Liver (tissue), 9 donors: ENCODE measurements around the gene STIM1. TPM values are rescaled to one million over a fixed set of nuclear protein-coding genes. Genes with fewer than 3 reads are reported as not detected.
A peak's percentile ranks its signal among the peaks of the same experiment; 100 is the strongest.

ENCODE experiments used
- DNase-seq: peaks from one replicate; pipeline ENCODE4 v3.0.0-alpha.2; 2017; ENCODE audit warnings: low spot score
- H3K27ac ChIP-seq, 2 donors: one replicate each; pipeline ENCODE4 v1.7.0; 2013; ENCODE audit warnings: inconsistent platforms in 2 of 2, low read length in 2 of 2, control low read depth in 1 of 2, low read depth in 1 of 2, mild to moderate bottlenecking in 1 of 2
- H3K27me3 ChIP-seq, 4 donors: one replicate each; pipeline versions ENCODE4 v1.6.1 to v1.7.0; 2013; ENCODE audit warnings: low read length in 3 of 4, inconsistent platforms in 1 of 4, mild to moderate bottlenecking in 1 of 4, moderate library complexity in 1 of 4; ENCODE audit not compliant: control insufficient read depth in 4 of 4, insufficient read depth in 4 of 4
- H3K36me3 ChIP-seq, 4 donors: one replicate each; pipeline versions ENCODE4 v1.6.1 to v1.7.0; 2013; ENCODE audit warnings: low read length in 3 of 4, mild to moderate bottlenecking in 3 of 4, low read depth in 1 of 4, moderate library complexity in 1 of 4; ENCODE audit not compliant: control insufficient read depth in 4 of 4, insufficient read depth in 3 of 4
- H3K4me1 ChIP-seq, 4 donors: one replicate each; pipeline versions ENCODE4 v1.6.1 to v1.7.0; 2013; ENCODE audit warnings: low read length in 3 of 4, mild to moderate bottlenecking in 3 of 4, moderate library complexity in 1 of 4; ENCODE audit not compliant: control insufficient read depth in 4 of 4, insufficient read depth in 4 of 4
- H3K4me3 ChIP-seq, 3 donors: one replicate each; pipeline versions ENCODE4 v1.6.1 to v1.7.0; 2013; ENCODE audit warnings: low read length in 3 of 3, control low read depth in 1 of 3, low read depth in 1 of 3, mild to moderate bottlenecking in 1 of 3
- H3K9ac ChIP-seq, 2 donors: one replicate each; pipeline ENCODE4 v1.7.0; 2013; ENCODE audit warnings: low read length in 2 of 2, mild to moderate bottlenecking in 2 of 2, moderate library complexity in 2 of 2, control low read depth in 1 of 2, low read depth in 1 of 2
- H3K9me3 ChIP-seq, 4 donors: one replicate each; pipeline versions ENCODE4 v1.6.1 to v1.7.0; 2013; ENCODE audit warnings: low read length in 3 of 4; ENCODE audit not compliant: control insufficient read depth in 4 of 4
- EGR1 ChIP-seq, 2 donors: IDR thresholded peaks; 2 replicates each; pipeline ENCODE4 v1.6.1; 2016 to 2018; ENCODE audit warnings: antibody characterized with exemption in 2 of 2, low read depth in 2 of 2
- FOXA1 ChIP-seq: IDR thresholded peaks from 2 replicates; pipeline ENCODE4 v1.6.1; 2016; ENCODE audit warnings: antibody characterized with exemption
- FOXA2 ChIP-seq: IDR thresholded peaks from 2 replicates; pipeline ENCODE4 v1.6.1; 2016; ENCODE audit warnings: antibody characterized with exemption
- GABPA ChIP-seq, 2 donors: IDR thresholded peaks in 1 of 2; conservative IDR thresholded peaks in 1 of 2; 2 replicates each; pipeline ENCODE4 v1.6.1; 2016; ENCODE audit warnings: antibody characterized with exemption in 2 of 2, mild to moderate bottlenecking in 1 of 2, moderate library complexity in 1 of 2
- HNF4A ChIP-seq, 2 donors: conservative IDR thresholded peaks; 2 replicates each; pipeline ENCODE4 v1.6.1; 2016; ENCODE audit warnings: antibody characterized with exemption in 2 of 2, mild to moderate bottlenecking in 2 of 2
- HNF4G ChIP-seq: IDR thresholded peaks from 2 replicates; pipeline ENCODE4 v1.6.1; 2016; ENCODE audit warnings: antibody characterized with exemption
- JUND ChIP-seq, 2 donors: IDR thresholded peaks; 2 replicates each; pipeline ENCODE4 v1.6.1; 2016; ENCODE audit warnings: antibody characterized with exemption in 2 of 2
- NR2F2 ChIP-seq: IDR thresholded peaks from 2 replicates; pipeline ENCODE4 v1.6.1; 2016; ENCODE audit warnings: antibody characterized with exemption
- RAD21 ChIP-seq, 2 donors: IDR thresholded peaks; 2 replicates each; pipeline ENCODE4 v1.6.1; 2016; ENCODE audit warnings: antibody characterized with exemption in 2 of 2, mild to moderate bottlenecking in 2 of 2
- RXRA ChIP-seq, 2 donors: IDR thresholded peaks; 2 replicates each; pipeline ENCODE4 v1.6.1; 2017 to 2018; ENCODE audit warnings: antibody characterized with exemption in 2 of 2, mild to moderate bottlenecking in 1 of 2
- SP1 ChIP-seq: IDR thresholded peaks from 2 replicates; pipeline ENCODE4 v1.6.1; 2018; ENCODE audit warnings: antibody characterized with exemption, mild to moderate bottlenecking
- TAF1 ChIP-seq: conservative IDR thresholded peaks from 2 replicates; pipeline ENCODE4 v1.6.1; 2016; ENCODE audit warnings: antibody characterized with exemption, mild to moderate bottlenecking
- YY1 ChIP-seq: IDR thresholded peaks from 2 replicates; pipeline ENCODE4 v1.6.1; 2016; ENCODE audit warnings: antibody characterized with exemption, mild to moderate bottlenecking
- ZBTB33 ChIP-seq: IDR thresholded peaks from 2 replicates; pipeline ENCODE4 v1.6.1; 2016; ENCODE audit warnings: antibody characterized with exemption
- WGBS: extraction: QIAGEN DNeasy Blood & Tissue Kit; methylation state at CpG from one replicate; pipeline ENCODE4 v1.1.7; 2013; 5-methylcytosine and 5-hydroxymethylcytosine counted together
- polyA plus RNA-seq, 2 donors: library from polyadenylated mRNA; stranded (reverse) in 1 of 2; unstranded in 1 of 2; fragments of 200-250 nt in 1 of 2; fragments of >200 nt in 1 of 2; fragmentation: Nextera tagmentation in 1 of 2; extraction: Ambion mirVana in 1 of 2; gene quantifications; one replicate each; pipeline versions ENCODE4 v1.2.1 to v1.2.3, GENCODE V29; 2013 to 2015
- total RNA-seq, 2 donors: library from RNA; depleted of rRNA; stranded (reverse); fragments of >200 nt; gene quantifications; one replicate each; pipeline ENCODE4 v1.2.3, GENCODE V29; 2014
- TF ChIP-seq, protein P1 (sequence below): fragments of 150-350 bp; IDR thresholded peaks from 2 replicates; pipeline ENCODE4 v1.5.1; 2017; ENCODE audit warnings: improper control_type of control experiment, low read depth, low read length; ENCODE audit not compliant: missing input control
- TF ChIP-seq, protein P2 (sequence below): IDR thresholded peaks from 2 replicates; pipeline ENCODE4 v1.6.1; 2016; ENCODE audit warnings: antibody characterized with exemption
- TF ChIP-seq, protein P3 (sequence below): IDR thresholded peaks from 2 replicates; pipeline ENCODE4 v1.6.1; 2016; ENCODE audit warnings: antibody characterized with exemption, mild to moderate bottlenecking
- TF ChIP-seq, protein P4 (sequence below): IDR thresholded peaks from 2 replicates; pipeline ENCODE4 v1.6.1; 2016; ENCODE audit warnings: antibody characterized with exemption
- donor health status: healthy.
- donor health status: healthy.
- donor health status: healthy.
- donor health status: healthy.
- donor health status: healthy.

Gene STIM1
- total and polyA plus RNA-seq, 4 donors = 19.7 to 42.9 (median 25.1) TPM

GRCh38 chr11:3906166-3906565 lies 50.7 kb downstream of the STIM1 start:
- H3K4me1 ChIP-seq = peaks cover 3 to 35% (median 26%) of the 10 kb centered on the region in 4 donors
- DNase-seq = no peak

DNA sequence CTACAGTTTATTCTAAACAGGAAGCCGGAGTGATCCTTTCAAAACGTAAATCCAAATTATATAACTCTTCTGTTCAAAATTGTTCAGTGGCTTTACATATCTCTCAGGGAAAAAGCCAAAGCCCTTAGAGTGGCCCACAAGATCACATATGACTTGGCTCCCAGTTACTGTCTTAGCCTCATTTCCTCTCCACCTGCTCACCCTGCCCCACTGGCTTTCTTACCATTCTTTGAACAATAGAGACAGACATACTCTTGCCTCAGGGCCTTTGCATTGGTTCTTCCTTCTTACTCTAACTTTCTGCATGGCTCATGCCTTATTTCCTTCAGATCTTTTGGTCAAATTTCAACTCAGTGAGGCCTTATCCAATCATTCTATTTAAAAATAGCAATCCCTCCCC lies 52.1 kb downstream of the STIM1 start:
- 71% methylated on average over 2 of the region's 2 CpGs for WGBS
- H3K9ac ChIP-seq = no peak overlapping the region
- no peak overlapping the region for H3K4me3 ChIP-seq
- H3K9me3 ChIP-seq = no peaks in the 10 kb centered on the region
- no peak for TF ChIP-seq TAF1
- H3K27ac ChIP-seq = no peak overlapping the region
- H3K36me3 ChIP-seq = no peaks in the 10 kb centered on the region
- no peaks in the 10 kb centered on the region for H3K27me3 ChIP-seq
- DNase-seq = no peak
- peaks cover 3 to 35% (median 23%) of the 10 kb centered on the region in 4 donors for H3K4me1 ChIP-seq

More at GRCh38 chr11:3906166-3906565, 50.7 kb downstream of the STIM1 start:
- Histone ChIP-seq H3K4me3 (no peak overlapping the region), H3K27ac (peak overlapping the region; percentile 59 to 83), H3K36me3 (no peaks in the 10 kb centered on the region), H3K9ac (no peak overlapping the region), H3K9me3 (no peaks in the 10 kb centered on the region), H3K27me3 (no peaks in the 10 kb centered on the region)
- WGBS = 95% methylated on average over 2 of the region's 2 CpGs
- TF ChIP-seq RXRA (IDR thresholded peaks at IDR 0.05) (no peak), FOXA2 (no peak)

- WGBS = 63% methylated on average over 3 of the region's 3 CpGs
- Histone ChIP-seq H3K27me3 (no peaks in the 10 kb centered on the region), H3K4me3 (no peak overlapping the region), H3K27ac (no peak overlapping the region), H3K4me1 (peaks cover 3 to 39% (median 25%) of the 10 kb centered on the region in 4 donors), H3K36me3 (no peaks in the 10 kb centered on the region), H3K9ac (no peak overlapping the region), H3K9me3 (no peaks in the 10 kb centered on the region)
- DNase-seq = no peak
- TF ChIP-seq FOXA2 (no peak), JUND (IDR thresholded peaks at IDR 0.05) (no peak), HNF4A (conservative IDR thresholded peaks at IDR 0.05) (no peak), EGR1 (IDR thresholded peaks at IDR 0.05; ENCODE audit: low read depth in 2 of 2) (no peak), SP1 (no peak), ZBTB33 (no peak), HNF4G (no peak), RAD21 (IDR thresholded peaks at IDR 0.05) (no peak), FOXA1 (no peak), TAF1 (no peak), RXRA (IDR thresholded peaks at IDR 0.05) (no peak), GABPA (IDR thresholded peaks at IDR 0.05 in 1 of 2, conservative IDR thresholded peaks at IDR 0.05 in 1 of 2) (no peak), NR2F2 (no peak), YY1 (no peak)
- TF ChIP-seq, protein P1, sequence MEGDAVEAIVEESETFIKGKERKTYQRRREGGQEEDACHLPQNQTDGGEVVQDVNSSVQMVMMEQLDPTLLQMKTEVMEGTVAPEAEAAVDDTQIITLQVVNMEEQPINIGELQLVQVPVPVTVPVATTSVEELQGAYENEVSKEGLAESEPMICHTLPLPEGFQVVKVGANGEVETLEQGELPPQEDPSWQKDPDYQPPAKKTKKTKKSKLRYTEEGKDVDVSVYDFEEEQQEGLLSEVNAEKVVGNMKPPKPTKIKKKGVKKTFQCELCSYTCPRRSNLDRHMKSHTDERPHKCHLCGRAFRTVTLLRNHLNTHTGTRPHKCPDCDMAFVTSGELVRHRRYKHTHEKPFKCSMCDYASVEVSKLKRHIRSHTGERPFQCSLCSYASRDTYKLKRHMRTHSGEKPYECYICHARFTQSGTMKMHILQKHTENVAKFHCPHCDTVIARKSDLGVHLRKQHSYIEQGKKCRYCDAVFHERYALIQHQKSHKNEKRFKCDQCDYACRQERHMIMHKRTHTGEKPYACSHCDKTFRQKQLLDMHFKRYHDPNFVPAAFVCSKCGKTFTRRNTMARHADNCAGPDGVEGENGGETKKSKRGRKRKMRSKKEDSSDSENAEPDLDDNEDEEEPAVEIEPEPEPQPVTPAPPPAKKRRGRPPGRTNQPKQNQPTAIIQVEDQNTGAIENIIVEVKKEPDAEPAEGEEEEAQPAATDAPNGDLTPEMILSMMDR = no peak
- TF ChIP-seq, protein P2, sequence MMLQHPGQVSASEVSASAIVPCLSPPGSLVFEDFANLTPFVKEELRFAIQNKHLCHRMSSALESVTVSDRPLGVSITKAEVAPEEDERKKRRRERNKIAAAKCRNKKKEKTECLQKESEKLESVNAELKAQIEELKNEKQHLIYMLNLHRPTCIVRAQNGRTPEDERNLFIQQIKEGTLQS = no peak
- TF ChIP-seq, protein P3, sequence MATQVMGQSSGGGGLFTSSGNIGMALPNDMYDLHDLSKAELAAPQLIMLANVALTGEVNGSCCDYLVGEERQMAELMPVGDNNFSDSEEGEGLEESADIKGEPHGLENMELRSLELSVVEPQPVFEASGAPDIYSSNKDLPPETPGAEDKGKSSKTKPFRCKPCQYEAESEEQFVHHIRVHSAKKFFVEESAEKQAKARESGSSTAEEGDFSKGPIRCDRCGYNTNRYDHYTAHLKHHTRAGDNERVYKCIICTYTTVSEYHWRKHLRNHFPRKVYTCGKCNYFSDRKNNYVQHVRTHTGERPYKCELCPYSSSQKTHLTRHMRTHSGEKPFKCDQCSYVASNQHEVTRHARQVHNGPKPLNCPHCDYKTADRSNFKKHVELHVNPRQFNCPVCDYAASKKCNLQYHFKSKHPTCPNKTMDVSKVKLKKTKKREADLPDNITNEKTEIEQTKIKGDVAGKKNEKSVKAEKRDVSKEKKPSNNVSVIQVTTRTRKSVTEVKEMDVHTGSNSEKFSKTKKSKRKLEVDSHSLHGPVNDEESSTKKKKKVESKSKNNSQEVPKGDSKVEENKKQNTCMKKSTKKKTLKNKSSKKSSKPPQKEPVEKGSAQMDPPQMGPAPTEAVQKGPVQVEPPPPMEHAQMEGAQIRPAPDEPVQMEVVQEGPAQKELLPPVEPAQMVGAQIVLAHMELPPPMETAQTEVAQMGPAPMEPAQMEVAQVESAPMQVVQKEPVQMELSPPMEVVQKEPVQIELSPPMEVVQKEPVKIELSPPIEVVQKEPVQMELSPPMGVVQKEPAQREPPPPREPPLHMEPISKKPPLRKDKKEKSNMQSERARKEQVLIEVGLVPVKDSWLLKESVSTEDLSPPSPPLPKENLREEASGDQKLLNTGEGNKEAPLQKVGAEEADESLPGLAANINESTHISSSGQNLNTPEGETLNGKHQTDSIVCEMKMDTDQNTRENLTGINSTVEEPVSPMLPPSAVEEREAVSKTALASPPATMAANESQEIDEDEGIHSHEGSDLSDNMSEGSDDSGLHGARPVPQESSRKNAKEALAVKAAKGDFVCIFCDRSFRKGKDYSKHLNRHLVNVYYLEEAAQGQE = no peak
- TF ChIP-seq, protein P4, sequence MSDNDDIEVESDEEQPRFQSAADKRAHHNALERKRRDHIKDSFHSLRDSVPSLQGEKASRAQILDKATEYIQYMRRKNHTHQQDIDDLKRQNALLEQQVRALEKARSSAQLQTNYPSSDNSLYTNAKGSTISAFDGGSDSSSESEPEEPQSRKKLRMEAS = no peak
Observed at GRCh38 chr11:3909901-3910300, 54.4 kb downstream of the STIM1 start.
